ENCODE data around the gene ZSWIM9.
A peak's percentile ranks its signal among the peaks of the same experiment; 100 is the strongest.
"Not testable (repeated sequence)": the region's sequence is repeated elsewhere in the genome, so short reads cannot be mapped to it uniquely, and the experiment has no call there.

ZSWIM9 gene

DNA sequence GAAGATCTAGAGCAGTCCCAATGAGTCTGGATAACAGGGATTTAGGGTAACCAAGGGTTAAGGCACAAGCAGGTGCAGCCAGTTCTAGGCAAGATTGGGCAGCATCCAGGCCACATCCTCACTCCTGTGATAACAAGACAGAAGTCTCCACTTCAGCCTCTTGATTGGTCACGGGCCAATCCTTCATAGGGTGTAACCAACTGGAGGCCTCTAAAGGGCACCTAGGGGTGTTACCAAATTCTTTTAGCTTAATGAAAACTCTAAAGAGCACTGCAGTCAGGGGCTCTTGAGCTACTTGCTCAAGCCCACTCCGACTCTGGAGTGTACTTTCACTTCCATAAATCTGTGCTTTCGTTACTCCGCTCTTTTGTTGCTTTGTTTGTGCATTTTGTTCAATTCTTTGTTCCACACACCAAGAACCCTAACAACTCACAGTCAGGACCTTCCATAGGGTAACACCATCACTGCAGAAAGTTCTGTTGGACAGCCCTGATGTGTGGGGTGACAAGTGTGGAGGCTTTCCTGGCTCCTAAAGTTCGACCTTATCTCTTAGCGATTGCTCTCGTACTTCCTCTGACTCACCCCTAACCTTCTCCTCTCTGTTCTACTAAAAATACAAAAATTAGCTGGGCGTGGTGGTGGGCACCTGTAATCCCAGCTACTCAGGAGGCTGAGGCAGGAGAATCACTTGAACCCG is 36.1 kb downstream of the ZSWIM9 start:
- Histone ChIP-seq H3K27ac (ENCODE audit: low read depth, low read length) (no peak overlapping the region), H3K4me3 (ENCODE audit: low read depth in 1 of 2, low read length in 2 of 2) (no peak overlapping the region), H3K27me3 (ENCODE audit: control insufficient read depth in 1 of 2, insufficient read depth in 2 of 2, low read length in 2 of 2) (no peaks in the 10 kb centered on the region)

GRCh38 chr19:48210005-48210404 is 39.5 kb downstream of the ZSWIM9 start:
- H3K4me3 ChIP-seq (ENCODE audit: low read depth in 1 of 2, low read length in 2 of 2), result no peak overlapping the region
- no peaks in the 10 kb centered on the region for H3K4me1 ChIP-seq (ENCODE audit: control insufficient read depth in 1 of 2, insufficient read depth in 2 of 2, low read length in 2 of 2)
- no peaks in the 10 kb centered on the region for H3K27me3 ChIP-seq (ENCODE audit: control insufficient read depth in 1 of 2, insufficient read depth in 2 of 2, low read length in 2 of 2)
- no peaks in the 10 kb centered on the region for H3K9me3 ChIP-seq (ENCODE audit: control insufficient read depth in 1 of 2, low read length in 2 of 2)
- H3K27ac ChIP-seq (ENCODE audit: low read depth, low read length), result no peak overlapping the region
- peaks cover 6 to 13% of the 10 kb centered on the region in 2 donors for H3K36me3 ChIP-seq (ENCODE audit: control insufficient read depth in 1 of 2, insufficient read depth in 2 of 2, low read length in 2 of 2)
- no peak overlapping the region for H3K9ac ChIP-seq (ENCODE audit: low read depth in 1 of 2, low read length in 2 of 2)

More for the DNA sequence above, 36.1 kb downstream of the ZSWIM9 start:
- H3K9ac ChIP-seq (ENCODE audit: low read depth in 1 of 2, low read length in 2 of 2), result no peak overlapping the region
- H3K9me3 ChIP-seq (ENCODE audit: control insufficient read depth in 1 of 2, low read length in 2 of 2), result no peaks in the 10 kb centered on the region
- H3K4me1 ChIP-seq (ENCODE audit: control insufficient read depth in 1 of 2, insufficient read depth in 2 of 2, low read length in 2 of 2), result peaks cover 12 to 15% of the 10 kb centered on the region in 2 donors
- H3K36me3 ChIP-seq (ENCODE audit: control insufficient read depth in 1 of 2, insufficient read depth in 2 of 2, low read length in 2 of 2), result peaks cover 5 to 6% of the 10 kb centered on the region in 2 donors

DNA sequence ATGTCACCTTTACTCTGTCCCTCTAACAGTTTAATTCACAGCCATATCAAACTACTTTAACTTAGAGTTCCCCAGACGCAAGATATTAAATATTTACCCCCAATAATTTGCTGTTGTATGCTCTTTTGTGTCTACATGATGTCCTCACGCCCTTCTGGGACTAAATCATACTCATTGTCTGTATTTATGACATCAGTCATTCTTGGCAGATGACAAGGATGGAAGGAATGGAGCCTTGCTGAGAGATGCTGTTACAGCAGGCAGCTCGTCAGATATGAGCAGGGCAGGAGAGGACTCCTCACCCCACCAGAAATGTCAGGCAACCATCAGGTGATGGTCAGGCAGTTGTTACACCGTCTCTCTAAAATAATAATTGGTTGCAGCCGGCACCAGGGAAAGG is 43.5 kb downstream of the ZSWIM9 start:
- Histone ChIP-seq H3K27me3 (ENCODE audit: control insufficient read depth in 1 of 2, insufficient read depth in 2 of 2, low read length in 2 of 2) (no peaks in the 10 kb centered on the region), H3K9me3 (ENCODE audit: control insufficient read depth in 1 of 2, low read length in 2 of 2) (no peaks in the 10 kb centered on the region), H3K4me1 (ENCODE audit: control insufficient read depth in 1 of 2, insufficient read depth in 2 of 2, low read length in 2 of 2) (no peaks in the 10 kb centered on the region), H3K36me3 (ENCODE audit: control insufficient read depth in 1 of 2, insufficient read depth in 2 of 2, low read length in 2 of 2) (peaks cover 6 to 29% of the 10 kb centered on the region in 2 donors), H3K4me3 (ENCODE audit: low read depth in 1 of 2, low read length in 2 of 2) (peak overlapping the region in 1 of 2 donors; percentile 67), H3K9ac (ENCODE audit: low read depth in 1 of 2, low read length in 2 of 2) (no peak overlapping the region), H3K27ac (ENCODE audit: low read depth, low read length) (no peak overlapping the region)

DNA sequence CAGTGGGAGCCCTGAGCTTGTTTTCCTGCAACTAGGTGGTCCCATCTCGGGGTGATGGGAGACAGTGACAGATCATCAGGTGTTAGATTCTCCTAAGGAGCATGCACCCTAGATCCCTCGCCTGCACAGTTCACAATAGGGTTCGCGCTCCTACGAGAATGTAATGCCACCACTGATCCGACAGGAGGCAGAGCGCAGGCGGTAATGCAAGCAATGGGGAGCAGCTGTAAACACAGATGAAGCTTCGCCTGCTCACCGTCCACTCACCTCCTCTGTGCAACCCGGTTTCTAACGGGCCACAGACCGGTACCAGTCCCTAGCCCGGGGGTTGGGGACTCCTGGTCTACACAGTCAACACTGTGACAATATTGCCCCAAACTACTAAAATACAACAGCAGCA is 46.5 kb downstream of the ZSWIM9 start:
- Histone ChIP-seq H3K4me3 (ENCODE audit: low read depth in 1 of 2, low read length in 2 of 2) (no peak overlapping the region), H3K9me3 (ENCODE audit: control insufficient read depth in 1 of 2, low read length in 2 of 2) (no peaks in the 10 kb centered on the region), H3K36me3 (ENCODE audit: control insufficient read depth in 1 of 2, insufficient read depth in 2 of 2, low read length in 2 of 2) (peaks cover 0 to 24% of the 10 kb centered on the region in 2 donors), H3K4me1 (ENCODE audit: control insufficient read depth in 1 of 2, insufficient read depth in 2 of 2, low read length in 2 of 2) (no peaks in the 10 kb centered on the region), H3K27ac (ENCODE audit: low read depth, low read length) (no peak overlapping the region), H3K9ac (ENCODE audit: low read depth in 1 of 2, low read length in 2 of 2) (no peak overlapping the region), H3K27me3 (ENCODE audit: control insufficient read depth in 1 of 2, insufficient read depth in 2 of 2, low read length in 2 of 2) (no peaks in the 10 kb centered on the region)

DNA sequence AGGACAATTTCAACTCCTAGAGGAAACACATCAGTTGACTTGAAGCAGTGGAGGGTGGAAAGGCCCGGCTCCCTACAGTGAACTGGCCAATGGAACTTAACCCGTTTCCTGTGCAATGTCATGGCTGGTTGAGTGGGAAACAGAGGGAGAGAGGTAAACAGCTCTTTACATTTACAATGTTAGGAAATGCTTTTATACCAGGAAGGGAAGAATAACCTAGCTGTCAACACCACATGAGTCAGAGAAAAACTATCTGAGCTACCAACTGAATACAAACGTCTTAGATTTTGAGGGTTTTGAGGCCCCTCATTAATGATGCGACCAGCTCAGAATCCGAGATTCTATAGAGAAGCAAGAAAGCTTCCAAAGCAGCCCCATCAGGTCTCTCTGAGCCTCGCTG is 48.5 kb downstream of the ZSWIM9 start:
- H3K27me3 ChIP-seq (ENCODE audit: control insufficient read depth in 1 of 2, insufficient read depth in 2 of 2, low read length in 2 of 2), result no peaks in the 10 kb centered on the region
- H3K36me3 ChIP-seq (ENCODE audit: control insufficient read depth in 1 of 2, insufficient read depth in 2 of 2, low read length in 2 of 2), result peaks cover 0 to 17% of the 10 kb centered on the region in 2 donors
- no peaks in the 10 kb centered on the region for H3K4me1 ChIP-seq (ENCODE audit: control insufficient read depth in 1 of 2, insufficient read depth in 2 of 2, low read length in 2 of 2)
- H3K9ac ChIP-seq (ENCODE audit: low read depth in 1 of 2, low read length in 2 of 2), result no peak overlapping the region
- no peak overlapping the region for H3K4me3 ChIP-seq (ENCODE audit: low read depth in 1 of 2, low read length in 2 of 2)
- H3K9me3 ChIP-seq (ENCODE audit: control insufficient read depth in 1 of 2, low read length in 2 of 2), result no peaks in the 10 kb centered on the region
- no peak overlapping the region for H3K27ac ChIP-seq (ENCODE audit: low read depth, low read length)

- H3K27me3 ChIP-seq (ENCODE audit: control insufficient read depth in 1 of 2, insufficient read depth in 2 of 2, low read length in 2 of 2); H3K9ac ChIP-seq (ENCODE audit: low read depth in 1 of 2, low read length in 2 of 2); H3K4me1 ChIP-seq (ENCODE audit: control insufficient read depth in 1 of 2, insufficient read depth in 2 of 2, low read length in 2 of 2); H3K27ac ChIP-seq (ENCODE audit: low read depth, low read length); H3K4me3 ChIP-seq (ENCODE audit: low read depth in 1 of 2, low read length in 2 of 2); H3K9me3 ChIP-seq (ENCODE audit: control insufficient read depth in 1 of 2, low read length in 2 of 2): not testable (repeated sequence)
- H3K36me3 ChIP-seq (ENCODE audit: control insufficient read depth in 1 of 2, insufficient read depth in 2 of 2, low read length in 2 of 2), result peaks cover 0 to 23% of the 10 kb centered on the region in 2 donors
Observed at GRCh38 chr19:48220784-48221183, 50.3 kb downstream of the ZSWIM9 start.

DNA sequence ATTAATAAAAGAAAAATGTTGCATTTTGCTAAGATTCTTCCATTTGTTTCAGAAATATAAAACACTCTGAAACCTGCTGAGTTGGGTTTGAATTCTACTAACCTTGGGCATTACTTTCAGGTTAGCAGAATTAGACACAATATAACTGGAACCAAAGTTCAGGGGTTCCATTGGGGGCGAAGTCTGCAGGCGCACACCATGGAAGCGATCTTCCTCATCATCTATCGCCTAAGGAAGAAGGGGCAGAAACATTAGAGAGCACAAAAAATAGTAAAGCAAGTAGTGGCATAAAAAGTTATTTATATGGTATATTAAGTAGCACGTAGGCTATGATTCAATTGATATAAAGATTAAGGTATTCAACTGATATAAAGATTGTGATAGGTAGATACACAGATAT is 51.1 kb downstream of the ZSWIM9 start:
- no peak overlapping the region for H3K4me3 ChIP-seq (ENCODE audit: low read depth in 1 of 2, low read length in 2 of 2)
- H3K9me3 ChIP-seq (ENCODE audit: control insufficient read depth in 1 of 2, low read length in 2 of 2), result no peaks in the 10 kb centered on the region
- H3K9ac ChIP-seq (ENCODE audit: low read depth in 1 of 2, low read length in 2 of 2), result no peak overlapping the region
- H3K27ac ChIP-seq (ENCODE audit: low read depth, low read length), result no peak overlapping the region
- H3K36me3 ChIP-seq (ENCODE audit: control insufficient read depth in 1 of 2, insufficient read depth in 2 of 2, low read length in 2 of 2), result peaks cover 0 to 20% of the 10 kb centered on the region in 2 donors
- no peaks in the 10 kb centered on the region for H3K27me3 ChIP-seq (ENCODE audit: control insufficient read depth in 1 of 2, insufficient read depth in 2 of 2, low read length in 2 of 2)
- H3K4me1 ChIP-seq (ENCODE audit: control insufficient read depth in 1 of 2, insufficient read depth in 2 of 2, low read length in 2 of 2), result no peaks in the 10 kb centered on the region

DNA sequence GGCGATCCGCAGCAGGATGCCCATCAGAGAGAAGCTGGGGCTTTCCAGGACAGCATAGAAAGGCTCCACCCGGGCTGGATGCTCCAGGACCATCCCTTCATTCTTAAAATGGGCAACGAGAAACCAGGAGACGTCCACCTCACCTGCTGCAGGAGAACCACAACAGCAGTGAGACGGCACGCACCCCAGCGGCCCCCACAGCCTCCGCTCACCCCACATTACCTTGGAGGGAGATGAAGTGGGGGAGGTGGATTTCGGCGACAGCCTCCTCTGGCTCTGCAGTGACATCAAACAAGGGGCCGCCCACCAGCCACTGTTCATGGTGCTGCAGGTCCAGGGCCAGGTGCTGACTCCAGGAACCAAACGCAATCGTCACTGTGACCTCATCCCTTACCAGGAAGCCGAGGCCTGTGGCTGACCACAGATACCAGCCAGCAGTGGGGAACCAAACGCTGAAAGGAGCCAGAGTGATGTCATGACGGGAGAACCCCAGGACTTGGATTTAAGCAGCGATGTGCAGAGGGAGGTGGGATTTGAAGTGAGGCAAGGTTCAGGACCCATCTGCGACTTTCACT is 60.2 kb downstream of the ZSWIM9 start:
- H3K27me3 ChIP-seq (ENCODE audit: control insufficient read depth in 1 of 2, insufficient read depth in 2 of 2, low read length in 2 of 2), result no peaks in the 10 kb centered on the region
- no peak overlapping the region for H3K27ac ChIP-seq (ENCODE audit: low read depth, low read length)
- peaks cover 27 to 58% of the 10 kb centered on the region in 2 donors for H3K36me3 ChIP-seq (ENCODE audit: control insufficient read depth in 1 of 2, insufficient read depth in 2 of 2, low read length in 2 of 2)
- H3K4me1 ChIP-seq (ENCODE audit: control insufficient read depth in 1 of 2, insufficient read depth in 2 of 2, low read length in 2 of 2), result no peaks in the 10 kb centered on the region
- no peak overlapping the region for H3K4me3 ChIP-seq (ENCODE audit: low read depth in 1 of 2, low read length in 2 of 2)
- no peak overlapping the region for H3K9ac ChIP-seq (ENCODE audit: low read depth in 1 of 2, low read length in 2 of 2)
- no peaks in the 10 kb centered on the region for H3K9me3 ChIP-seq (ENCODE audit: control insufficient read depth in 1 of 2, low read length in 2 of 2)

DNA sequence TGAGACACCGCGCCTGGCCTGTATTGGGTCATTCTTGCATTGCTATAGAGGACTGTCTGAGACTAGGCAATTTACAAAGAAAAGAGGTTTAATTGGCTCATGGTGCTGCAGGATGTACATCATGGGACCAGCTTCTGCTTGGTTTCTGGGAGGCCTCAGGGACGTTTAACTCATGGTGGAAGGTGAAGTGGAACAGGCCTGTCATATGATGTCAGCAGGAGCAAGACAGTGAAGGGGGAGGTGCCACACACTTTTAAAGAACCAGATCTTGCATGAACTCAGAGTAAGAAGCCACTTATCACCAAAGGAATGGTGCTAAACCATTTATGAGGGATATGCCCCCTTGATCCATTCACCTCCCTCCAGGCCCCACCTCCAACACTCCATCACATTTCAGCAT is 66.6 kb downstream of the ZSWIM9 start:
- Histone ChIP-seq H3K9ac (ENCODE audit: low read depth in 1 of 2, low read length in 2 of 2) (no peak overlapping the region), H3K27me3 (ENCODE audit: control insufficient read depth in 1 of 2, insufficient read depth in 2 of 2, low read length in 2 of 2) (no peaks in the 10 kb centered on the region), H3K9me3 (ENCODE audit: control insufficient read depth in 1 of 2, low read length in 2 of 2) (no peaks in the 10 kb centered on the region), H3K4me3 (ENCODE audit: low read depth in 1 of 2, low read length in 2 of 2) (no peak overlapping the region), H3K27ac (ENCODE audit: low read depth, low read length) (no peak overlapping the region), H3K4me1 (ENCODE audit: control insufficient read depth in 1 of 2, insufficient read depth in 2 of 2, low read length in 2 of 2) (no peaks in the 10 kb centered on the region), H3K36me3 (ENCODE audit: control insufficient read depth in 1 of 2, insufficient read depth in 2 of 2, low read length in 2 of 2) (peaks cover 27 to 36% of the 10 kb centered on the region in 2 donors)

- H3K36me3 ChIP-seq (ENCODE audit: control insufficient read depth in 1 of 2, insufficient read depth in 2 of 2, low read length in 2 of 2), result peaks cover 13 to 20% of the 10 kb centered on the region in 2 donors
- no peaks in the 10 kb centered on the region for H3K4me1 ChIP-seq (ENCODE audit: control insufficient read depth in 1 of 2, insufficient read depth in 2 of 2, low read length in 2 of 2)
- H3K27ac ChIP-seq (ENCODE audit: low read depth, low read length), result no peak overlapping the region
- no peak overlapping the region for H3K9ac ChIP-seq (ENCODE audit: low read depth in 1 of 2, low read length in 2 of 2)
- no peaks in the 10 kb centered on the region for H3K9me3 ChIP-seq (ENCODE audit: control insufficient read depth in 1 of 2, low read length in 2 of 2)
- H3K4me3 ChIP-seq (ENCODE audit: low read depth in 1 of 2, low read length in 2 of 2), result no peak overlapping the region
- H3K27me3 ChIP-seq (ENCODE audit: control insufficient read depth in 1 of 2, insufficient read depth in 2 of 2, low read length in 2 of 2), result no peaks in the 10 kb centered on the region
Observed at GRCh38 chr19:48239120-48239519, 68.6 kb downstream of the ZSWIM9 start.
